Neuron (in vitro differentiated cells): ENCODE results near the gene OGFOD3.
"Not testable (repeated sequence)": the region's sequence is repeated elsewhere in the genome, so short reads cannot be mapped to it uniquely, and the experiment has no call there.

Experiments
- H2AFZ ChIP-seq: one replicate; pipeline ENCODE4 v1.6.1; 2013; ENCODE audit warnings: low read depth, mild to moderate bottlenecking, inconsistent platforms, low read length, moderate library complexity
- H3K27me3 ChIP-seq: one replicate; pipeline ENCODE4 v1.6.1; 2013; ENCODE audit warnings: low read length; ENCODE audit not compliant: insufficient read depth
- H3K36me3 ChIP-seq: one replicate; pipeline ENCODE4 v1.6.1; 2013; ENCODE audit warnings: low read length; ENCODE audit not compliant: insufficient read depth
- H3K4me1 ChIP-seq: one replicate; pipeline ENCODE4 v1.6.1; 2013; ENCODE audit warnings: low read length; ENCODE audit not compliant: insufficient read depth
- H3K4me3 ChIP-seq: 2 replicates; pipeline ENCODE4 v1.5.1; 2013; ENCODE audit warnings: mild to moderate bottlenecking, low read length, moderate library complexity
- H3K9me3 ChIP-seq: one replicate; pipeline ENCODE4 v1.6.1; 2013; ENCODE audit warnings: low read length

OGFOD3 gene

DNA sequence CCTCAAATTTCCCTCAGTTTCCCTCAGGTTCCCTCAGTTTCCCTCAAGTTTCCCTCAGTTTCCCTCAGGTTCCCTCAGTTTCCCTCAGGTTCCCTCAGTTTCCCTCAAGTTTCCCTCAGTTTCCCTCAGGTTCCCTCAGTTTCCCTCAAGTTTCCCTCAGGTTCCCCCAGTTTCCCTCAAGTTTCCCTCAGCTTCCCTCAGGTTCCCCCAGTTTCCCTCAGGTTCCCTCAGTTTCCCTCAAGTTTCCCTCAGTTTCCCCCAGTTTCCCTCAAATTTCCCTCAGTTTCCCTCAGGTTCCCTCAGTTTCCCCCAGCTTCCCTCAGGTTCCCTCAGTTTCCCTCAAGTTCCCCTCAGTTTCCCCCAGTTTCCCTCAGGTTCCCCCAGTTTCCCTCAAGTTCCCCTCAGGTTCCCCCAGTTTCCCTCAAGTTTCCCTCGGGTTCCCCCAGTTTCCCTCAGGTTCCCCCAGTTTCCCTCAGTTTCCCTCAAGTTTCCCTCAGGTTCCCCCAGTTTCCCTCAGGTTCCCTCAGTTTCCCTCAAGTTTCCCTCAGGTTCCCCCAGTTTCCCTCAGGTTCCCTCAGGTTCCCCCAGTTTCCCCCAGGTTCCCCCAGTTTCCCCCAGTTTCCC lies 58.8 kb downstream of the OGFOD3 start:
- H3K4me3 ChIP-seq, H3K9me3 ChIP-seq, H2AFZ ChIP-seq, H3K36me3 ChIP-seq, H3K27me3 ChIP-seq: not testable (repeated sequence)
- peaks cover 11% of the 10 kb centered on the region for H3K4me1 ChIP-seq

DNA sequence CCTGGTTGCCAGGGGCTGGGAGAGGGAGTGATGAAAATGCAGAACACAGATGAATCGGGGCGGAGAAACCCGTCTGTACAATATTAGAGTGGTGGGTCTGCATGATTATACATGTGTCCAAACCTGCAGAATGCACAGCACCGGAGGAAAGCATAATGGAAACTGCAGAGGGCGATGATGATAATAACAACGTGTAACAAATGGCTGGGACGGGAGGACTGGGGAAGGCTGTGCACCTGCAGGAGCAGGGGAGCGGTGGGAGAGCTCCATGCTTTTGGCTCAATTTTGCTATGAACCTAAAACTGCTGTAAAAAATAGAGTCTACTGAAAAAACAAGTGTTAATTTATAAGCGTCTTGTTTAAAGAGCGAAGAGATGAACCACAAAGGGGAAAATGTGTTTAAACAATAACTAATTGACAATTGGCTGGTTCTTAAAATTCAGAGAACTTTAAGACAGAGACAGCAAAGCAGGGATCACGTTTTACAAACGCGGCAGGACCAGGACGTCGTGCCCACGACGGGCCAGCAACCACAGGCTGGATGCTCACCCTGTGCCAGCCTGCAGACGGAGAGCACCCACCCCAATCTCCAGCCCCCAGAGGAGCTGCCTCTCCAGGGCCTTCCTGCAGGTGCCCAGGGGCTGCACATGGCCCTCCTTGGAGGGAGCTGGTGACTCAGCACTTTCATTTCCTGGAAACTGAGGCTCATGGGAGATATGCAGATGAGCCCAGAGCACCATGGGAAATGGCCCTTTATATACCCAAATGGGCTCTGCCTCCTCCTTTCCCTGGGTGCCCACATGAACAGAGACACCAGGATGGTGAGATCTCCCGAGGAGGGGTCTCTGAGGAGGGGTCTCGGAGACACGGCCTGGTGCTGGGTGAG lies 59.7 kb downstream of the OGFOD3 start, which contains the start of gene TEX19:
Gene TEX19 (plus strand): TSS at position 783 of the 886 bp plus-strand sequence. CDS start 2,904 bp downstream, outside the sequence.
- peaks cover 11% of the 10 kb centered on the region for H3K4me1 ChIP-seq

GRCh38 chr17:82357394-82357793 lies 61.0 kb downstream of the OGFOD3 start:
- no peak overlapping the region for H2AFZ ChIP-seq
- no peak overlapping the region for H3K4me3 ChIP-seq
- H3K4me1 ChIP-seq = peaks cover 11% of the 10 kb centered on the region
- no peaks in the 10 kb centered on the region for H3K9me3 ChIP-seq
- no peaks in the 10 kb centered on the region for H3K27me3 ChIP-seq
- H3K36me3 ChIP-seq = no peaks in the 10 kb centered on the region

More for the DNA sequence above, 59.7 kb downstream of the OGFOD3 start, which contains the start of gene TEX19:
- Histone ChIP-seq H3K27me3 (no peaks in the 10 kb centered on the region), H3K9me3 (no peaks in the 10 kb centered on the region), H2AFZ (no peak within 1 kb of the TSS), H3K4me3 (no peak within 1 kb of the TSS), H3K36me3 (no peaks in the 10 kb centered on the region)

DNA sequence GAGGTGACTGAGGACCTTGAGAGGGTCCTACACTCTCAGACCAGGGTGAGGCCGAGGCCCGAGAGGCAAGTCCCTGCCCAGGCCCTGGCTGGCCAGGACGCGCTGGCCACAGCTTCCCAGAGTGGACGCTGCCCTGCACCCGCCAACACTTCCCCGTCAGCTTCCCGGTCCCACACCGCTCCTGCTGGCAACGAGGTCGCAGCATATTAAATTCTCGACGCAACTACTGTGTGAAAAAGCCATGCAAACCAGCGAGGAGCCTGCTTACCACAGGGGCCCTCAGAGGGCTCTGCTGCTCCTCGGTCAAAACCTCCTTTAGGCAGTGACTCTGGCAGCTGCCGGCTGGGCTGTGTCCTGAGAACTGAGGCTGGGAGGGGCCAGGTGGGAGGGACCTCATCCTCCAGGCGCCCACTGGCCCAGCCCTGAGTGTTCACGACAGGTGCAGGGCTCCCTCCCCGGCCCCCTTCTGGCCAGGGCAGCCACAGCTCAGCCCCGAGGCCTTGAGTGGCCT lies 61.5 kb downstream of the OGFOD3 start:
- Histone ChIP-seq H3K4me3 (no peak overlapping the region), H3K27me3 (no peaks in the 10 kb centered on the region), H2AFZ (no peak overlapping the region), H3K4me1 (peaks cover 11% of the 10 kb centered on the region), H3K9me3 (no peaks in the 10 kb centered on the region), H3K36me3 (no peaks in the 10 kb centered on the region)

DNA sequence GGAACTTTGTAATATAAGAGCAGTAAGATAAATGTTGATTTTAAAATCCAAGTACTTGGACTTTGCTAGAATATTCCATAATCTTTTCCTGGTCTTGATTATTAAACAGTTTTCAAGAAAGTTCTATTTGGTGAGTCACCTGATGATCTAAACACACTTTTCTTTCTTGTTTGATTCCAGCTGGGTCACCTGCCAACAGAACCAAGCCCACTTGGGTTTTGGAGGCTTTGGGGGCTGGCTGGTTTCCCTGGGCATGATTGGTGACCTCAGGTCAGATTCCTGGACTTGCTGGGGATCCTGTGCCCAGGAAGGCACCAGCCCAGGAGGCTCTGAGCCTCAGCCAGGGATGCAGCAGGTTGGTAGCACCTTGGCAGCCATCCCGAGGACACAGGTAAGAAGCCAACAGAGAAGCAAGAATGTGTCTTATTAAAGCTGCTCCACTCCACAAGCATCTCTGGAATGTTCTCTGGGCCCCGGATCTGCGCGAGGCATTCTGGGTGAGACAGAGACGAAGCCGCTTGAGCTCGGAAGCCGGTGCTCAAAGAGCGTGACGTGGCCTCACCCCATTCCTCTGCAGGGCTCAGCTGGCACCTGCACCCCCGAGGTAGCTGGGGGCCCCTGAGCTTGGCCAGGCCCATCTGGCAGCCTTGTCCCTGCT lies 62.5 kb downstream of the OGFOD3 start:
- Histone ChIP-seq H3K9me3 (no peaks in the 10 kb centered on the region), H2AFZ (no peak overlapping the region), H3K4me1 (peaks cover 15% of the 10 kb centered on the region), H3K27me3 (no peaks in the 10 kb centered on the region), H3K4me3 (no peak overlapping the region), H3K36me3 (no peaks in the 10 kb centered on the region)

- no peaks in the 10 kb centered on the region for H3K36me3 ChIP-seq
- H2AFZ ChIP-seq = no peak overlapping the region
- H3K27me3 ChIP-seq = no peaks in the 10 kb centered on the region
- H3K9me3 ChIP-seq = no peaks in the 10 kb centered on the region
- H3K4me3 ChIP-seq = no peak overlapping the region
- H3K4me1 ChIP-seq = peaks cover 15% of the 10 kb centered on the region
These were observed 63.5 kb downstream of the OGFOD3 start for GRCh38 chr17:82354804-82355308.

GRCh38 chr17:82353484-82353883 lies 64.9 kb downstream of the OGFOD3 start:
- H3K4me1 ChIP-seq = peaks cover 15% of the 10 kb centered on the region
- no peak overlapping the region for H2AFZ ChIP-seq
- H3K9me3 ChIP-seq = no peaks in the 10 kb centered on the region
- no peak overlapping the region for H3K4me3 ChIP-seq
- no peaks in the 10 kb centered on the region for H3K36me3 ChIP-seq
- H3K27me3 ChIP-seq = peaks cover 3% of the 10 kb centered on the region

- Histone ChIP-seq H3K27me3 (peaks cover 3% of the 10 kb centered on the region), H3K4me1 (peaks cover 11% of the 10 kb centered on the region), H3K9me3 (no peaks in the 10 kb centered on the region), H2AFZ (no peak overlapping the region), H3K4me3 (no peak overlapping the region), H3K36me3 (no peaks in the 10 kb centered on the region)
These were observed 66.5 kb downstream of the OGFOD3 start for GRCh38 chr17:82351713-82352488.

DNA sequence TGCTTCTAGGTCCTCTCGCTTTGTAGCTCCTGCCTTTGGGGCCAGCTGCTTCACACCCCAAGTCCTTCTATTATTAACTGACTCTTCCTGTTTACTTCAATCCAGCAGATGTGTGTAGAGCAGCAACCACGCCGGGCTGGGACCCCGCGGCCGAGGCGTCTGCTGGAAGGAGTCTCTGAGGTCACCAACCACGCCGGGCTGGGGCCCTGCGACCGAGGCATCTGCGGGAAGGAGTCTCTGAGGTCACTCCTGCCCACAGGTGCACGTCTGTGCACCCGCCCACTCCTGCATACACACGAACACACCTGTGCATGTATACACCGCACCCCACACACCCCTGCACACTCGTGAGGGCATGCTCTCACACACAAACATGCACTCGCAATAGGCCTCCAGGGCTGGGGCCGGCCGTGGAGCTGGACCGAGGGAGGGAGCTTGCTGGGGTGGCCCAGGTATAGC lies 67.1 kb downstream of the OGFOD3 start:
- no peak overlapping the region for H2AFZ ChIP-seq
- peaks cover 11% of the 10 kb centered on the region for H3K4me1 ChIP-seq
- H3K4me3 ChIP-seq = no peak overlapping the region
- H3K36me3 ChIP-seq = no peaks in the 10 kb centered on the region
- no peaks in the 10 kb centered on the region for H3K9me3 ChIP-seq
- peaks cover 3% of the 10 kb centered on the region for H3K27me3 ChIP-seq

DNA sequence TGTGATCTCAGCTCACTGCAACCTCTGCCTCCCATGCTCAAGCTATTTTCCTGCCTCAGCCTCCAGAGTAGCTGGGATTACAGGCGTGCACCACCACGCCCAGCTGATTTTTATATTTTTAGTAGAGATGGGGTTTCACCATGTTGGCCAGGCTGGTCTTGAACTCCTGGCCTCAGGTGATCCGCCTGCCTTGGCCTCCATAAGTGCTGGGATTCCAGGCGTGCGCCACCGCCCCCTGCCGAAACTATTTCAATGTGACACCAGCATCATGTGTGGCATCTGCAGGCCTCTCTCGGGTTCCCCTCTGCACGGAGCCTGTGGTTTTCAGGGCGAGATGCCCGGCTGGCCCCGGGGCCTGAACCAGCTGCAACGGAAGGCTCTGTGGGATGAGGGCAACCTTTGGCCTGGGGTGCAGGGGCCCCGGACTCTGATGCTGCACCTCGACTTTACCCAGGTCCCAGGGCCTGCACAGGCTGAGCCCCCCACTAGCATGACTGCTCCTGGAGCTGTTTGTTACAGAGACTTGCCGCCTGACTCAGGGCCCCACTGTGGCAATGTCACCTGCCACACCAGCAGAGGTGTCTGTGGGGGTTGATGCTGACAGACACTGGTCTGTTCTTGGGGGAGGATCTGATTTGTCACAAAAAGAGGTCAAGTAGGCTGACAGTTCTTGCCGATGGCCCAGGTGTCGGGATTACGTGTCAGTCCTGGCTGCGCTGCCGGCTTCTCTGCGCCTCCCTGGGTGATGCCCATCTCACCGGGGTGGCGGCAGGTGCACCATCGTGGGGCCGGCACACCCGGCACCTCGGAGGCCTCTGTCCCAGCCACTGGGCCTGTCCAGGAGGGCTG lies 68.0 kb downstream of the OGFOD3 start:
- peaks cover 3% of the 10 kb centered on the region for H3K27me3 ChIP-seq
- no peak overlapping the region for H2AFZ ChIP-seq
- no peak overlapping the region for H3K4me3 ChIP-seq
- H3K9me3 ChIP-seq = no peaks in the 10 kb centered on the region
- H3K4me1 ChIP-seq = peaks cover 12% of the 10 kb centered on the region
- H3K36me3 ChIP-seq = no peaks in the 10 kb centered on the region

DNA sequence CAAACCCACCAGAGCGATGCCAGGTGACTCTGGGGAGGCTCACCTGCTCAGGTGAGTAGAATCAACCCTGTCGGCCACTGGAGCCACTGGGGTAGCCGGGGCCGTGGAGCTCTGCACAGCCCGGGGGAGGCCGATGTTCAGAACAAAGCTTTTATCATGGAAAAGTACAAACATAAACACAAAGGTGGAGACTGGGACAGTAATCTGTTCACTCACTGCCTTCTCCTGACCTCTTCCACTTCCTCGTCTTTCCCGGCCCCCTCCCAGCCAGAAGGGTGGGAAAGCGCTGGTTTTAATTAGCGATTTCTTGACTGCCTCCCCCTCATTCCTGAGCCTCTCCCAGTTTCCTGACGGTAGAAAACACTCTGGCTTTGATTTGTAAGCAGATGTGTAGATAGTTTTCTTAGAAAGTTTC lies 69.1 kb downstream of the OGFOD3 start:
- Histone ChIP-seq H2AFZ (no peak overlapping the region), H3K27me3 (peaks cover 3% of the 10 kb centered on the region), H3K4me1 (peaks cover 23% of the 10 kb centered on the region), H3K36me3 (no peaks in the 10 kb centered on the region), H3K4me3 (no peak overlapping the region), H3K9me3 (no peaks in the 10 kb centered on the region)
